Loucy (cell line): ENCODE data around the gene DDX55.

ENCODE experiments used
- H2AFZ ChIP-seq: fragments of 200-600 bp; sonication (generic); 2 replicates; pipeline ENCODE4 v1.6.0; 2016; ENCODE audit warnings: antibody characterized with exemption, mild to moderate bottlenecking, low read length, moderate library complexity
- H3F3A ChIP-seq: fragments of 200-600 bp; 2 replicates; pipeline ENCODE4 v1.6.0; 2016; ENCODE audit warnings: antibody characterized with exemption, low read depth, mild to moderate bottlenecking
- H3K27me3 ChIP-seq: fragments of 200-600 bp; sonication (generic); 2 replicates; pipeline ENCODE4 v1.6.1; 2014; ENCODE audit warnings: low read length, mild to moderate bottlenecking; ENCODE audit not compliant: insufficient read depth, poor library complexity, severe bottlenecking
- H3K36me3 ChIP-seq: fragments of 200-600 bp; sonication (generic); 2 replicates; pipeline ENCODE4 v1.6.1; 2016; ENCODE audit warnings: low read length; ENCODE audit not compliant: insufficient read depth
- H3K4me1 ChIP-seq: fragments of 200-600 bp; sonication (generic); 2 replicates; pipeline ENCODE4 v1.5.1; 2014; ENCODE audit warnings: low read length, mild to moderate bottlenecking; ENCODE audit not compliant: insufficient read depth, poor library complexity, severe bottlenecking
- H3K4me2 ChIP-seq: fragments of 200-600 bp; sonication (generic); 2 replicates; pipeline ENCODE4 v1.6.0; 2014; ENCODE audit warnings: antibody characterized with exemption, low read length, low read depth, mild to moderate bottlenecking; ENCODE audit not compliant: poor library complexity, severe bottlenecking
- H3K4me3 ChIP-seq: fragments of 200-600 bp; sonication (generic); 2 replicates; pipeline ENCODE4 v1.5.1; 2014; ENCODE audit warnings: low read length, mild to moderate bottlenecking, mixed read lengths; ENCODE audit not compliant: poor library complexity, severe bottlenecking
- H3K79me2 ChIP-seq: fragments of 200-600 bp; sonication (generic); 2 replicates; pipeline ENCODE4 v1.6.1; 2014; ENCODE audit warnings: low read length; ENCODE audit not compliant: insufficient read depth
- H3K9ac ChIP-seq: fragments of 200-600 bp; sonication (generic); 2 replicates; pipeline ENCODE4 v1.6.0; 2014; ENCODE audit warnings: mild to moderate bottlenecking, low read depth, low read length, moderate library complexity; ENCODE audit not compliant: poor library complexity, severe bottlenecking
- H3K9me2 ChIP-seq: fragments of 200-600 bp; sonication (generic); replicated peaks from 2 replicates; pipeline ENCODE4 v1.6.1; 2016; ENCODE audit warnings: low read depth, low read length, mixed read lengths
- H3K9me3 ChIP-seq: fragments of 200-600 bp; sonication (generic); 2 replicates; pipeline ENCODE4 v1.6.1; 2014; ENCODE audit warnings: mild to moderate bottlenecking, antibody characterized with exemption, low read length, low read depth; ENCODE audit not compliant: insufficient read depth
- H4K20me1 ChIP-seq: fragments of 200-600 bp; sonication (generic); 2 replicates; pipeline ENCODE4 v1.6.0; 2014; ENCODE audit warnings: antibody characterized with exemption, low read length, mild to moderate bottlenecking; ENCODE audit not compliant: insufficient read depth, poor library complexity, severe bottlenecking
- CTCF ChIP-seq: fragments of 200-600 bp; sonication (generic); conservative IDR thresholded peaks from 2 replicates; pipeline ENCODE4 v1.5.1; 2014; ENCODE audit warnings: mild to moderate bottlenecking, antibody characterized with exemption, low read length
- EZH2phosphoT487 ChIP-seq: fragments of 200-600 bp; IDR thresholded peaks from 2 replicates; pipeline ENCODE4 v1.6.1; 2018; ENCODE audit warnings: antibody characterized with exemption, mild to moderate bottlenecking, moderate library complexity, borderline replicate concordance

DDX55 gene

GRCh38 chr12:123614110-123614509, 12.2 kb downstream of the DDX55 start:
- H3K4me2 ChIP-seq, result no peak overlapping the region
- H3K36me3 ChIP-seq, result peaks cover 89% of the 10 kb centered on the region
- no peak overlapping the region for H3K4me3 ChIP-seq
- no peak overlapping the region for H2AFZ ChIP-seq
- peaks cover 5% of the 10 kb centered on the region for H4K20me1 ChIP-seq
- no peak for TF ChIP-seq EZH2phosphoT487
- TF ChIP-seq CTCF, result no peak
- no peaks in the 10 kb centered on the region for H3K9me3 ChIP-seq
- H3K4me1 ChIP-seq, result no peaks in the 10 kb centered on the region
- no peaks in the 10 kb centered on the region; the same call in 1 of the 2 replicates for H3F3A ChIP-seq
- no peaks in the 10 kb centered on the region for H3K9me2 ChIP-seq
- no peak overlapping the region for H3K9ac ChIP-seq
- peaks cover 22% of the 10 kb centered on the region; the same call in 1 of the 2 replicates for H3K79me2 ChIP-seq
- no peaks in the 10 kb centered on the region for H3K27me3 ChIP-seq

GRCh38 chr12:123614531-123614930, 12.6 kb downstream of the DDX55 start:
- Histone ChIP-seq H3K36me3 (peaks cover 89% of the 10 kb centered on the region), H3F3A (no peaks in the 10 kb centered on the region; the same call in 1 of the 2 replicates), H3K9me3 (no peaks in the 10 kb centered on the region), H3K9me2 (no peaks in the 10 kb centered on the region), H3K4me2 (no peak overlapping the region), H3K27me3 (no peaks in the 10 kb centered on the region), H3K79me2 (peaks cover 18% of the 10 kb centered on the region; the same call in 1 of the 2 replicates), H3K9ac (no peak overlapping the region), H2AFZ (no peak overlapping the region), H3K4me3 (no peak overlapping the region), H4K20me1 (peaks cover 3% of the 10 kb centered on the region), H3K4me1 (no peaks in the 10 kb centered on the region)
- no peak for TF ChIP-seq CTCF
- TF ChIP-seq EZH2phosphoT487, result no peak

- H3F3A ChIP-seq, result no peaks in the 10 kb centered on the region; the same call in 1 of the 2 replicates
- H3K9ac ChIP-seq, result no peak overlapping the region
- H4K20me1 ChIP-seq, result no peaks in the 10 kb centered on the region
- no peak overlapping the region for H2AFZ ChIP-seq
- H3K4me3 ChIP-seq, result no peak overlapping the region
- TF ChIP-seq CTCF (no peak), EZH2phosphoT487 (no peak)
- H3K4me2 ChIP-seq, result no peak overlapping the region
- peaks cover 5% of the 10 kb centered on the region; the same call in 1 of the 2 replicates for H3K79me2 ChIP-seq
- no peaks in the 10 kb centered on the region for H3K9me3 ChIP-seq
- H3K9me2 ChIP-seq, result no peaks in the 10 kb centered on the region
- no peaks in the 10 kb centered on the region for H3K27me3 ChIP-seq
- peaks cover 90% of the 10 kb centered on the region for H3K36me3 ChIP-seq
- H3K4me1 ChIP-seq, result no peaks in the 10 kb centered on the region
Observed at GRCh38 chr12:123617144-123617543, 15.2 kb downstream of the DDX55 start.
